Activated CD8-positive, alpha-beta memory T cell treated with anti-CD3 and anti-CD28 coated beads, Interleukin-2, amount 50 U/mL, for 24 hours (primary cell): ENCODE measurements around the gene PCP4.

Experiments used
- DNase-seq: peaks from one replicate; pipeline ENCODE4 v3.0.0-alpha.2; 2020; ENCODE audit errors: extremely low read depth

The PCP4 gene

GRCh38 chr21:39867198-39867650, at the start of gene PCP4:
Gene PCP4, plus strand, starts transcription at chr21:39867438. Its CDS starts 64 bp downstream, at chr21:39867502.
- no peak for DNase-seq

GRCh38 chr21:39818557-39818956, 48.7 kb upstream of the PCP4 start:
- DNase-seq: no peak

GRCh38 chr21:39822042-39822441, 45.2 kb upstream of the PCP4 start:
- DNase-seq: no peak

- DNase-seq: no peak
These were observed 42.0 kb upstream of the PCP4 start for GRCh38 chr21:39825250-39825649.

- no peak for DNase-seq
These were observed 32.7 kb upstream of the PCP4 start for GRCh38 chr21:39834543-39834942.

GRCh38 chr21:39837861-39838359, 29.3 kb upstream of the PCP4 start:
- DNase-seq: no peak

GRCh38 chr21:39840373-39841097, 26.7 kb upstream of the PCP4 start:
- DNase-seq: no peak

GRCh38 chr21:39842741-39843459, 24.3 kb upstream of the PCP4 start:
- no peak for DNase-seq

GRCh38 chr21:39843483-39843882, 23.8 kb upstream of the PCP4 start:
- no peak for DNase-seq

- no peak for DNase-seq
These were observed 23.3 kb upstream of the PCP4 start for GRCh38 chr21:39843916-39844315.

- no peak for DNase-seq
These were observed 21.6 kb upstream of the PCP4 start for GRCh38 chr21:39845571-39846130.

- DNase-seq: no peak
These were observed 19.4 kb upstream of the PCP4 start for GRCh38 chr21:39847877-39848276.

GRCh38 chr21:39849014-39849655, 18.1 kb upstream of the PCP4 start:
- no peak for DNase-seq

GRCh38 chr21:39850333-39850732, 16.9 kb upstream of the PCP4 start:
- no peak for DNase-seq

- no peak for DNase-seq
These were observed 16.1 kb upstream of the PCP4 start for GRCh38 chr21:39851002-39851618.

GRCh38 chr21:39852021-39852721, 15.1 kb upstream of the PCP4 start:
- no peak for DNase-seq

- no peak for DNase-seq
These were observed 14.3 kb upstream of the PCP4 start for GRCh38 chr21:39852726-39853500.

- DNase-seq: no peak
These were observed 12.7 kb upstream of the PCP4 start for GRCh38 chr21:39854572-39854971.

GRCh38 chr21:39855595-39855994, 11.6 kb upstream of the PCP4 start:
- no peak for DNase-seq

GRCh38 chr21:39860600-39860999, 6.6 kb upstream of the PCP4 start:
- no peak for DNase-seq
